ENCODE results near the gene HMBS.

GRCh38 chr11:119077839-119078238, 6.8 kb upstream of the HMBS start:
- TF ChIP-seq CTCF (IDR thresholded peaks at IDR 0.05) (no peak), POLR2AphosphoS5 (IDR thresholded peaks at IDR 0.05; ENCODE audit: low read depth, low read length) (no peak), TCF7L2 (IDR thresholded peaks at IDR 0.05; ENCODE audit: low read depth, low read length) (no peak), REST (IDR thresholded peaks at IDR 0.05; ENCODE audit: insufficient read depth in 1 of 2, low read depth in 2 of 2, low read length in 1 of 2) (no peak), SIN3A (IDR thresholded peaks at IDR 0.05; ENCODE audit: borderline replicate concordance, insufficient read depth, low read depth, low read length) (no peak)
